GM18508 (cell line): ENCODE results near the gene CBLB.
"Not testable (repeated sequence)": the region's sequence is repeated elsewhere in the genome, so short reads cannot be mapped to it uniquely, and the experiment has no call there.

ENCODE experiments used
- ATAC-seq: cut with Tn5 transposase; IDR thresholded peaks from one replicate; pipeline ENCODE4 v1.9.1; 2021; ENCODE audit warnings: moderate number of reproducible peaks; ENCODE audit not compliant: insufficient read depth, unreplicated experiment

The CBLB gene

GRCh38 chr3:105823149-105823867, 45.5 kb downstream of the CBLB start:
- ATAC-seq, result no peak

- no peak for ATAC-seq
These were observed 46.4 kb downstream of the CBLB start for GRCh38 chr3:105822171-105823123.

GRCh38 chr3:105821433-105821832, 47.4 kb downstream of the CBLB start:
- ATAC-seq, result no peak

GRCh38 chr3:105816833-105817232, 52.0 kb downstream of the CBLB start:
- ATAC-seq, result no peak

- not testable (repeated sequence) for ATAC-seq
These were observed 53.5 kb downstream of the CBLB start for GRCh38 chr3:105815331-105815730.

- ATAC-seq, result no peak
These were observed 55.1 kb downstream of the CBLB start for GRCh38 chr3:105813710-105814109.

- no peak for ATAC-seq
These were observed 56.6 kb downstream of the CBLB start for GRCh38 chr3:105812194-105812586.

- ATAC-seq, result no peak
These were observed 57.2 kb downstream of the CBLB start for GRCh38 chr3:105811518-105812193.

- no peak for ATAC-seq
These were observed 59.5 kb downstream of the CBLB start for GRCh38 chr3:105809208-105809888.

- ATAC-seq, result no peak
These were observed 61.1 kb downstream of the CBLB start for GRCh38 chr3:105807701-105808100.

- no peak for ATAC-seq
These were observed 61.7 kb downstream of the CBLB start for GRCh38 chr3:105807146-105807545.

GRCh38 chr3:105806359-105806758, 62.5 kb downstream of the CBLB start:
- ATAC-seq, result no peak

- ATAC-seq, result no peak
These were observed 63.4 kb downstream of the CBLB start for GRCh38 chr3:105805404-105805803.

GRCh38 chr3:105802118-105802706, 66.6 kb downstream of the CBLB start:
- no peak for ATAC-seq

GRCh38 chr3:105801397-105801796, 67.4 kb downstream of the CBLB start:
- no peak for ATAC-seq

GRCh38 chr3:105800320-105800719, 68.5 kb downstream of the CBLB start:
- ATAC-seq, result no peak

GRCh38 chr3:105799286-105799685, 69.5 kb downstream of the CBLB start:
- no peak for ATAC-seq

- peak; percentile 94 for ATAC-seq
These were observed 70.4 kb downstream of the CBLB start for GRCh38 chr3:105798381-105798934.

GRCh38 chr3:105793040-105793439, 75.8 kb downstream of the CBLB start:
- no peak for ATAC-seq
